OCI-LY1 (cell line): ENCODE measurements around the gene CCDC57.

Source experiments
- H2AFZ ChIP-seq: fragments of 200-600 bp; sonication (generic), shearing (Covaris generic); 2 replicates; pipeline ENCODE4 v1.6.0; 2014; ENCODE audit warnings: antibody characterized with exemption, mild to moderate bottlenecking, low read length
- H3F3A ChIP-seq: fragments of 200-600 bp; sonication (generic), shearing (Covaris generic); 2 replicates; pipeline ENCODE4 v1.6.0; 2014; ENCODE audit warnings: mild to moderate bottlenecking, antibody characterized with exemption, low read length, moderate library complexity; ENCODE audit not compliant: insufficient read depth
- H3K27ac ChIP-seq: fragments of 200-600 bp; sonication (generic); 2 replicates; pipeline ENCODE4 v1.5.1; 2014; ENCODE audit warnings: low read length, mixed run types, mild to moderate bottlenecking, low read depth; ENCODE audit not compliant: poor library complexity, severe bottlenecking
- H3K27me3 ChIP-seq: fragments of 200-600 bp; sonication (generic); 2 replicates; pipeline ENCODE4 v1.6.0; 2014; ENCODE audit warnings: antibody characterized with exemption, mild to moderate bottlenecking, low read length, moderate library complexity; ENCODE audit not compliant: insufficient read depth
- H3K36me3 ChIP-seq: fragments of 200-600 bp; sonication (generic); 2 replicates; pipeline ENCODE4 v1.6.1; 2014; ENCODE audit warnings: mild to moderate bottlenecking, antibody characterized with exemption, low read length, moderate library complexity, mixed read lengths; ENCODE audit not compliant: insufficient read depth
- H3K4me1 ChIP-seq: fragments of 200-600 bp; sonication (generic); 2 replicates; pipeline ENCODE4 v1.5.1; 2014; ENCODE audit warnings: mild to moderate bottlenecking, low read length, moderate library complexity; ENCODE audit not compliant: insufficient read depth, severe bottlenecking
- H3K4me2 ChIP-seq: fragments of 200-600 bp; sonication (generic), shearing (Covaris generic); 2 replicates; pipeline ENCODE4 v1.6.1; 2014; ENCODE audit warnings: low read length
- H3K4me3 ChIP-seq: fragments of 200-600 bp; sonication (generic); 2 replicates; pipeline ENCODE4 v1.5.1; 2014; ENCODE audit warnings: low read length, low read depth, mild to moderate bottlenecking, mixed read lengths; ENCODE audit not compliant: poor library complexity, severe bottlenecking
- H3K79me2 ChIP-seq: fragments of 200-600 bp; shearing (Covaris generic); 2 replicates; pipeline ENCODE4 v1.6.1; 2016; ENCODE audit warnings: mixed run types, low read length, mixed read lengths; ENCODE audit not compliant: insufficient read depth
- H3K9ac ChIP-seq: fragments of 200-600 bp; sonication (generic), shearing (Covaris generic); 2 replicates; pipeline ENCODE4 v1.6.1; 2014; ENCODE audit warnings: mild to moderate bottlenecking, low read length, mixed read lengths
- H3K9me2 ChIP-seq: fragments of 200-600 bp; sonication (generic), shearing (Covaris generic); 2 replicates; pipeline ENCODE4 v1.6.1; 2014; ENCODE audit warnings: low read depth, mild to moderate bottlenecking, low read length, mixed read lengths
- H3K9me3 ChIP-seq: fragments of 200-600 bp; shearing (Covaris generic); 2 replicates; pipeline ENCODE4 v1.6.1; 2014; ENCODE audit warnings: low read length, mixed read lengths
- H4K20me1 ChIP-seq: fragments of 200-600 bp; sonication (generic), shearing (Covaris generic); 2 replicates; pipeline ENCODE4 v1.6.0; 2016; ENCODE audit warnings: mild to moderate bottlenecking, low read length; ENCODE audit not compliant: insufficient read depth
- CTCF ChIP-seq: fragments of 200-600 bp; sonication (generic), shearing (Covaris generic); IDR thresholded peaks from 2 replicates; pipeline ENCODE4 v1.5.1; 2017; ENCODE audit warnings: mild to moderate bottlenecking, antibody characterized with exemption, low read length, moderate library complexity, mixed read lengths
- EZH2 ChIP-seq: fragments of 200-600 bp; sonication (generic), shearing (Covaris generic); IDR thresholded peaks from 2 replicates; pipeline ENCODE4 v1.8.0; 2017; ENCODE audit warnings: borderline replicate concordance, mixed run types, mild to moderate bottlenecking, antibody characterized with exemption, low read length, moderate library complexity, mixed read lengths

Gene CCDC57

DNA sequence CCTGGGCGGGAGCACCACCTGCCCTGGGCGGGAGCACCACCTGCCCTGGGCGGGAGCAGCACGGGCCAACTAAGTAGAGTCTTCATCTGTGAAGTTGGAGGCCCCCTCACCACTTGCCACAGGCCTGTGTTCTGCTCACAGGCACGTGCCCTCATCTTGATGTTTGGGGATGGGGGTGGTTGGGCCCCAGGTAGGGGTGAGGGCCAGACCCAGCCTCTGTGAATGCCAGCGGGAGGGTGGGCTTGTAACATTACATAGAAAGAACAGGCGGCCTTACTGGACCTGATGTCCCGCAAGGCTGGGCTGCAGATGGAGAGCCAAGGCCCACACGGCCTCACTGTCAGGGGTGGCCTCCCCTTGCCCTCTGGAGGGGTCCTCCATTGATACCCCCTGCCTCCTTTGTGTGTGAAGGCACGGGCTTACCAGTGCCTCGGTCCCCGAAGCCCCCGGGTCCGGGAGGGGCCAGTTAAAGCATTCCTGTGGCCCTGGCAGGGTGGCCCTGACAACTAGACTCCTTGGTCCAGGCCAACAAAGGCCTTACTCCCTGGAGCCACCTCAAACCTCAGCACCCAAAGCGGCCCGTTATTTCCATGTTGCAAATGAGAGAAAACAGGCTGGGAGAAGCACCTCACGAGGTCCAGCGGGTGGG lies 15.1 kb upstream of the CCDC57 start:
- Histone ChIP-seq H3K27ac (no peak overlapping the region), H3K9me2 (no peaks in the 10 kb centered on the region), H3K4me2 (peak overlapping the region; percentile 72; the same call in 1 of the 2 replicates), H3K79me2 (no peaks in the 10 kb centered on the region), H3K4me3 (peak overlapping the region; percentile 64), H3K4me1 (peaks cover 24% of the 10 kb centered on the region), H3K9me3 (no peaks in the 10 kb centered on the region), H2AFZ (no peak overlapping the region), H3K9ac (peak overlapping the region; percentile 63; the same call in 1 of the 2 replicates), H3K27me3 (peaks cover 5% of the 10 kb centered on the region; the same call in 1 of the 2 replicates), H3K36me3 (no peaks in the 10 kb centered on the region), H3F3A (no peaks in the 10 kb centered on the region), H4K20me1 (no peaks in the 10 kb centered on the region)
- no peak for TF ChIP-seq CTCF
- no peak for TF ChIP-seq EZH2

DNA sequence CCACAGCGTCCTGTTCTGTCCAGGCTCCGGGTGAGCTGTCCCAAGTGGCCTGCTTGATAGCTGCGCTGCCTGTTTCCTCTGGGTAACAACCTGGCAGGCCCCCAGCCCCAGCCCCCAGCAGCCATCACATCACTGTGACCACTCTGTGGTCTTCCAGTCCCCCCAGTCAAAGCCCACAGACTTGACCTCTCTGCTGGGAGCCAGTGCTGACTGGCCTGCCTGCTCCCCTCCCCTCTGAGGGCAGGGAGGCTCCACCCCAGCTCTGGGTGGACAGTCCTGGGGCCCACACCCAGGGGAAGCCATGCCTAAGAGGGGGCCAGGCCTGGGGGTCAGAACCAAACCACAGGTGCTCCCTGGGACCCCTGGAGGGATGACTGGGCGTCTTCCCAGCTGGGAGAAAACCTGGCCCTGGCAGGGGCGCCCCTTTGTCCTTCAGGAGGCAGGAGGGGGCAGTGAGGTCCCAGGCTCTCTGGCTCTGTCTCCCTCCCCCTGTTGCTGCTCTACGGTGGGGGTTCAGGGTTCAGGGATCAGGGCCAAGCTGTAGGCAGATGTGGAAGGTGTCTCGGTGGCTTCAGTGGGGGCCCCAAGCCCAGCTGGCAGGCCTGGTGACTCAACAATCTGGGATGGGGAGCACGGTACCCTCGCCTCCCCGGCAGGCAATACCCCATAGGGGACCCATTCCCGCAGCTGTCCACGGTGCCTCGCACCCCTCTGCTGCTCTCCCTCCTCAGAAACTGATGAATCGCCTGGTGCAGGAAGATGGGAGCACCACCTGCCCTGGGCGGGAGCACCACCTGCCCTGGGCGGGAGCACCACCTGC lies 14.4 kb upstream of the CCDC57 start:
- peaks cover 5% of the 10 kb centered on the region; the same call in 1 of the 2 replicates for H3K27me3 ChIP-seq

More for the DNA sequence above, 14.4 kb upstream of the CCDC57 start:
- Histone ChIP-seq H3K9me2 (no peaks in the 10 kb centered on the region), H3K4me1 (peaks cover 24% of the 10 kb centered on the region), H3K79me2 (no peaks in the 10 kb centered on the region), H3K4me2 (no peak overlapping the region), H3K4me3 (no peak overlapping the region), H2AFZ (no peak overlapping the region), H3K27ac (no peak overlapping the region), H3K9ac (no peak overlapping the region), H4K20me1 (no peaks in the 10 kb centered on the region), H3K9me3 (no peaks in the 10 kb centered on the region), H3K36me3 (no peaks in the 10 kb centered on the region), H3F3A (no peaks in the 10 kb centered on the region)
- TF ChIP-seq EZH2 (no peak), CTCF (no peak)
